Measurements from ENCODE around the gene CHST5.

DNA sequence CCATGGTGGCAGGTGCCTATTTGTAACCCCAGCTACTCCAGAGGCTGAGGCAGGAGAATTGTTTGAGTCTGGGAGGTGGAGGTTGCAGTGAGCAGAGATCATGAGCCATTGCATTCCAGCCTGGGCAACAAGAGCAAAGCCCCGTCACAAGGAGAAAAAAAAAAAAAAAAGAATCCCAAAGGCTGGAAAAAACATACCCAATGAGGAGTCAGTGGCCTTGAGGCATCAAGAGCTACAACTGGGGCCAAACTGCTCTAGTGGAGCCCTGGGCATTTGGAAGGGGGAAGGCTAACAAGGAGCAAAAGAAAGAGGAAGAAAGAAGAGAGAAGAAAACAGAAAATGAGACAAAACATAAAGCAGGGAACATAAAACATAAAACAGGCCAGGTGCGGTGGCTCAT, 47.6 kb downstream of the CHST5 start:
- TF ChIP-seq, protein P1, sequence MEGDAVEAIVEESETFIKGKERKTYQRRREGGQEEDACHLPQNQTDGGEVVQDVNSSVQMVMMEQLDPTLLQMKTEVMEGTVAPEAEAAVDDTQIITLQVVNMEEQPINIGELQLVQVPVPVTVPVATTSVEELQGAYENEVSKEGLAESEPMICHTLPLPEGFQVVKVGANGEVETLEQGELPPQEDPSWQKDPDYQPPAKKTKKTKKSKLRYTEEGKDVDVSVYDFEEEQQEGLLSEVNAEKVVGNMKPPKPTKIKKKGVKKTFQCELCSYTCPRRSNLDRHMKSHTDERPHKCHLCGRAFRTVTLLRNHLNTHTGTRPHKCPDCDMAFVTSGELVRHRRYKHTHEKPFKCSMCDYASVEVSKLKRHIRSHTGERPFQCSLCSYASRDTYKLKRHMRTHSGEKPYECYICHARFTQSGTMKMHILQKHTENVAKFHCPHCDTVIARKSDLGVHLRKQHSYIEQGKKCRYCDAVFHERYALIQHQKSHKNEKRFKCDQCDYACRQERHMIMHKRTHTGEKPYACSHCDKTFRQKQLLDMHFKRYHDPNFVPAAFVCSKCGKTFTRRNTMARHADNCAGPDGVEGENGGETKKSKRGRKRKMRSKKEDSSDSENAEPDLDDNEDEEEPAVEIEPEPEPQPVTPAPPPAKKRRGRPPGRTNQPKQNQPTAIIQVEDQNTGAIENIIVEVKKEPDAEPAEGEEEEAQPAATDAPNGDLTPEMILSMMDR (optimal IDR thresholded peaks at IDR 0.05 in 1 of 3, IDR thresholded peaks at IDR 0.05 in 1 of 3, conservative IDR thresholded peaks at IDR 0.05 in 1 of 3; ENCODE audit: extremely low read depth in 1 of 3, insufficient read depth in 2 of 3, low read length in 3 of 3) = no peak
- no peak for TF ChIP-seq EZH2 (IDR thresholded peaks at IDR 0.05; ENCODE audit: low read length)
